Vagina (tissue), 2 donors: ENCODE measurements around the gene METTL25B.

Source experiments
- POLR2A ChIP-seq, 2 donors: fragments of 450-650 bp; IDR thresholded peaks; one replicate each; pipeline ENCODE4 v1.6.1; 2017; ENCODE audit warnings: antibody characterized with exemption in 2 of 2, mild to moderate bottlenecking in 2 of 2, moderate library complexity in 2 of 2
- POLR2AphosphoS5 ChIP-seq, 2 donors: sonication (generic); formaldehyde crosslinking; IDR thresholded peaks; one replicate each; pipeline ENCODE4 v1.9.0; 2017; ENCODE audit warnings: antibody characterized with exemption in 2 of 2, mild to moderate bottlenecking in 2 of 2, low read depth in 1 of 2; ENCODE audit not compliant: insufficient read depth in 1 of 2
- TF ChIP-seq, protein P1 (sequence below), 3 experiments: fragments of 450-650 bp in 2 of 3; fragments of 200-600 bp in 1 of 3; sonication (generic) in 1 of 3; IDR thresholded peaks; one replicate each; pipeline ENCODE4 v1.5.1; 2017 to 2019; ENCODE audit warnings: antibody characterized with exemption in 3 of 3, mild to moderate bottlenecking in 2 of 3, moderate library complexity in 2 of 3

DNA sequence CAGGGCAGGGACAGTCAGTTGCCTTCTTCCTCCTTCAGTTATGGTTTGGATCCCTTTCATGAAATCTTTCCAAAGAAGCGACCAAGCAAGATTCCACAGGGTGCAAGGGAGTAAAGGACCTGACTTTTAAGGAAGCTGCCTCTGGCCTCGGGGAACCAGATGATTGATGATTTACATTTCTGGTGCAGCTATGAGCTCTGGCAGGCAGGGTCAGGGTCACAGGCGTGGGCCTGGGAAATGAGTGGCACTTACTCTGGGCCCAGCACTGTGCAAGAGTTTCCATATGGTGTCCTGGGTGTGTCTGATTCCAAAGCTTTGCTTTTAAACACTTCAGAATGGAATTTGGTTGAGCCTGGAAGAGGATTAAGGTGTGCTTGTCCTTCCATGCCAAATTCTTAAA is 15.6 kb upstream of the METTL25B start:
- TF ChIP-seq, protein P1, sequence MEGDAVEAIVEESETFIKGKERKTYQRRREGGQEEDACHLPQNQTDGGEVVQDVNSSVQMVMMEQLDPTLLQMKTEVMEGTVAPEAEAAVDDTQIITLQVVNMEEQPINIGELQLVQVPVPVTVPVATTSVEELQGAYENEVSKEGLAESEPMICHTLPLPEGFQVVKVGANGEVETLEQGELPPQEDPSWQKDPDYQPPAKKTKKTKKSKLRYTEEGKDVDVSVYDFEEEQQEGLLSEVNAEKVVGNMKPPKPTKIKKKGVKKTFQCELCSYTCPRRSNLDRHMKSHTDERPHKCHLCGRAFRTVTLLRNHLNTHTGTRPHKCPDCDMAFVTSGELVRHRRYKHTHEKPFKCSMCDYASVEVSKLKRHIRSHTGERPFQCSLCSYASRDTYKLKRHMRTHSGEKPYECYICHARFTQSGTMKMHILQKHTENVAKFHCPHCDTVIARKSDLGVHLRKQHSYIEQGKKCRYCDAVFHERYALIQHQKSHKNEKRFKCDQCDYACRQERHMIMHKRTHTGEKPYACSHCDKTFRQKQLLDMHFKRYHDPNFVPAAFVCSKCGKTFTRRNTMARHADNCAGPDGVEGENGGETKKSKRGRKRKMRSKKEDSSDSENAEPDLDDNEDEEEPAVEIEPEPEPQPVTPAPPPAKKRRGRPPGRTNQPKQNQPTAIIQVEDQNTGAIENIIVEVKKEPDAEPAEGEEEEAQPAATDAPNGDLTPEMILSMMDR (IDR thresholded peaks at IDR 0.05) = no peak
- TF ChIP-seq POLR2AphosphoS5 (IDR thresholded peaks at IDR 0.05; ENCODE audit: insufficient read depth in 1 of 2, low read depth in 1 of 2) (no peak), POLR2A (IDR thresholded peaks at IDR 0.05) (no peak)
